ENCODE data around the gene KCNK16.

- TF ChIP-seq POLR2A (IDR thresholded peaks at IDR 0.05) (no peak), CTCF (IDR thresholded peaks at IDR 0.05) (no peak)
These were observed at the start of gene KCNK16 for GRCh38 chr6:39322306-39322850.
